GM21528 (cell line): ENCODE measurements around the gene HSD17B12.
"Not testable (repeated sequence)": the region's sequence is repeated elsewhere in the genome, so short reads cannot be mapped to it uniquely, and the experiment has no call there.

ENCODE experiments used
- ATAC-seq: cut with Tn5 transposase; IDR thresholded peaks from one replicate; pipeline ENCODE4 v1.9.1; 2021; ENCODE audit warnings: mild to moderate bottlenecking, moderate library complexity; ENCODE audit not compliant: unreplicated experiment, low FRiP score

HSD17B12 gene

GRCh38 chr11:43738600-43739409 is 58.3 kb downstream of the HSD17B12 start:
- ATAC-seq: no peak

- ATAC-seq: no peak
Measured at GRCh38 chr11:43746670-43747069, 66.1 kb downstream of the HSD17B12 start.

- ATAC-seq: no peak
Measured at GRCh38 chr11:43747130-43747802, 66.7 kb downstream of the HSD17B12 start.

GRCh38 chr11:43748095-43748494 is 67.6 kb downstream of the HSD17B12 start:
- ATAC-seq: no peak

- no peak for ATAC-seq
Measured at GRCh38 chr11:43751726-43752125, 71.2 kb downstream of the HSD17B12 start.

GRCh38 chr11:43756575-43756974 is 76.0 kb downstream of the HSD17B12 start:
- ATAC-seq: no peak

GRCh38 chr11:43758927-43759326 is 78.4 kb downstream of the HSD17B12 start:
- no peak for ATAC-seq

GRCh38 chr11:43760902-43761301 is 80.4 kb downstream of the HSD17B12 start:
- no peak for ATAC-seq

- ATAC-seq: no peak
Measured at GRCh38 chr11:43765194-43765593, 84.7 kb downstream of the HSD17B12 start.

GRCh38 chr11:43768654-43769053 is 88.1 kb downstream of the HSD17B12 start:
- not testable (repeated sequence) for ATAC-seq

- no peak for ATAC-seq
Measured at GRCh38 chr11:43770173-43770572, 89.6 kb downstream of the HSD17B12 start.

GRCh38 chr11:43772733-43773132 is 92.2 kb downstream of the HSD17B12 start:
- no peak for ATAC-seq

GRCh38 chr11:43774786-43775185 is 94.2 kb downstream of the HSD17B12 start:
- no peak for ATAC-seq

- ATAC-seq: no peak
Measured at GRCh38 chr11:43779306-43779705, 98.8 kb downstream of the HSD17B12 start.

- no peak for ATAC-seq
Measured at GRCh38 chr11:43784301-43784700, 103.8 kb downstream of the HSD17B12 start.

GRCh38 chr11:43784866-43785265 is 104.3 kb downstream of the HSD17B12 start:
- no peak for ATAC-seq

GRCh38 chr11:43785318-43785717 is 104.8 kb downstream of the HSD17B12 start:
- ATAC-seq: no peak

GRCh38 chr11:43786016-43786415 is 105.5 kb downstream of the HSD17B12 start:
- ATAC-seq: no peak

GRCh38 chr11:43787824-43788223 is 107.3 kb downstream of the HSD17B12 start:
- ATAC-seq: no peak

- ATAC-seq: no peak
Measured at GRCh38 chr11:43788421-43788820, 107.9 kb downstream of the HSD17B12 start.

GRCh38 chr11:43789700-43790443 is 109.3 kb downstream of the HSD17B12 start:
- ATAC-seq: no peak
